ENCODE results near the gene KRTAP10-4.
"Not testable (repeated sequence)": the region's sequence is repeated elsewhere in the genome, so short reads cannot be mapped to it uniquely, and the experiment has no call there.

Gene KRTAP10-4

GRCh38 chr21:44558329-44558675, 15.2 kb upstream of the KRTAP10-4 start:
- not testable (repeated sequence) for DNase-seq (ENCODE audit: low spot score)

- DNase-seq (ENCODE audit: low spot score), result no peak
These were observed 14.8 kb upstream of the KRTAP10-4 start, which contains the start of gene KRTAP10-3 for GRCh38 chr21:44558695-44559094. Gene KRTAP10-3, minus strand, starts transcription at chr21:44558795. Its CDS starts 80 bp downstream, at chr21:44558715.

DNA sequence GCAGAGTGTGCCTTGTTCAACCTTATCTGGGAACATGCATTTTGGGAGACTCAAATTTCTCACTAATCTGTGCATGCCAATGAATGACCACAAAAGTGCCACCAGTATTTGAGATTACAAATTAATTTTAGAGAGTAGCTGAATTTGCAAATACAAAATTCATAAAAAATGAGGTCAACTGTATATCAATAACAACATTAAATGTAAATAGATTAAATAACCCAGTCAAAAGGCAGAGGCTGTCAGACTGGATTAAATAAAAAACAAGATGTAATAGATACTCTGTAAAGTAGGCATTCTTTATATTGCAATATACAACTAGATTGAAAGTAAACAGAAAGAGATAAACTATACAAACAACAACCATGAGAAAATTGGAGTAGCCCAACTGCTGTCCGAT, 9.4 kb upstream of the KRTAP10-4 start:
- DNase-seq (ENCODE audit: low spot score), result no peak

DNA sequence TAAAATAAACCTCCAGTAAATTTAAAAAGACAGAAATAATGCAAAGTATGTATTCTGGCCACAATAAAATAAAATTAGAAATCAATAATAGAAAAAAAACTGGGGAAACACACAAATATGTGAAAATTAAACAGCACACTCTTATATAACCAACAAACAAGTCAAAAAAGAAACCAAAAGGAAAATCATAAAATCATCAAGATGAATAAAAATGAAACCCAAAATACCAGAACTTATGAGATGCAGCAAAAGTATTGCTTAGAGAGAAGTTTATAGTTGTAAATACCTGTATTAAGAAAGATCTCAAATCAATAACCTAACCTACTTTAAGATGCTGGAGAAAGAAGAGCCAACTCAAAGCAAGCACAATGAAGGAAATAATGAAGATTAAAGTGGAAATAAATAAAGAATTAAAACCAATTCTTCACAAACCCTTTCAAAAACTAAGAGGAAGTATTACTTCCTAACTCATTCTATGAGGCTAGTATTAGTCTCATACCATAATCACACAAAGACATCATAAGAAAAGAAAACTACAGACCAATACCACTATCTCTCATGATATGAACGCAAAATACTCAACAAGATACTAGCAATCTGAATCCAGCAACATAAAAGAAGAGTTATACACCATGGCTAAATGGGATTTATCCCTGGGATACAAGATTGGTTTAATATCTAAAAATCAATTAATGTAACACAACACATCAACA, 8.5 kb upstream of the KRTAP10-4 start:
- DNase-seq (ENCODE audit: low spot score), result no peak

DNA sequence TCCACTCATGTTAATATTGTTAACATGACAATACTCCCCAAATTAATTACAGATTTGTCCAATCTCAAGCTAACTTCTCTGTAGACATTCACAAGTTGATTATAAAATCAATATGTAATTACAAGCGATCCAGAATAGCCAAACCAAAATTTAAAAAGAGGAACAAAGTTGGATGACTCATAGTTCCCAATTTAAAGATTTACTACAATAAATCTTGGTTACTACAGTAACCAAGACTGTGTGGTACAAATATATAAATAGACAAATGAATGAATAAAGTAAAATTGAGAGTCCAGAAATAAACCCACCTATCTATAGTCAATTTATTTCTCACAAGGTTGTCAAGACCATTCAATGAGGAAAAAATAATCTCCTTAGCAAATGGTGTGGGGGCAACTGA, 7.1 kb upstream of the KRTAP10-4 start:
- no peak for DNase-seq (ENCODE audit: low spot score)

GRCh38 chr21:44567481-44568171, 5.9 kb upstream of the KRTAP10-4 start:
- DNase-seq (ENCODE audit: low spot score), result no peak

DNA sequence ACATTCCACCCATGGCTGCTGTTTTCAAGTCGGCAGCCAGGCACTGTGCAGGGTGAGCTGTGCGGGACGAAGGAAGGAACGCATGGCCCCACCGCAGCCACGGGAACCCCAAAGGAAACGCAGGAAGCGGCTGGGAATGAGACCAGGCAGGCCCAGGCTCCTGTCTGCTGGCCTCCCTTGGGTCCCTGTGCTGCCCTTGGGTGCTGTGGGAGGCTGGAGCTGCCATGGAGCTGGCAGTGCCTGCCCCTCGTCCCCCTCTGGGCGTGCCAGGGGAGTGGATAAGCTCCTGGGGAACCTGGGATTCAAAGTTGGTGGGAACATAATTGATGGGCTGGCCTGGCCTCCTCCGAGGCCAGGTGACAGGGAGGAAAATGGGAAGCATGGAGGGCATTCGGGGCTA, 5.3 kb upstream of the KRTAP10-4 start:
- no peak for DNase-seq (ENCODE audit: low spot score)

GRCh38 chr21:44568667-44569556, 4.6 kb upstream of the KRTAP10-4 start:
- DNase-seq (ENCODE audit: low spot score), result no peak

DNA sequence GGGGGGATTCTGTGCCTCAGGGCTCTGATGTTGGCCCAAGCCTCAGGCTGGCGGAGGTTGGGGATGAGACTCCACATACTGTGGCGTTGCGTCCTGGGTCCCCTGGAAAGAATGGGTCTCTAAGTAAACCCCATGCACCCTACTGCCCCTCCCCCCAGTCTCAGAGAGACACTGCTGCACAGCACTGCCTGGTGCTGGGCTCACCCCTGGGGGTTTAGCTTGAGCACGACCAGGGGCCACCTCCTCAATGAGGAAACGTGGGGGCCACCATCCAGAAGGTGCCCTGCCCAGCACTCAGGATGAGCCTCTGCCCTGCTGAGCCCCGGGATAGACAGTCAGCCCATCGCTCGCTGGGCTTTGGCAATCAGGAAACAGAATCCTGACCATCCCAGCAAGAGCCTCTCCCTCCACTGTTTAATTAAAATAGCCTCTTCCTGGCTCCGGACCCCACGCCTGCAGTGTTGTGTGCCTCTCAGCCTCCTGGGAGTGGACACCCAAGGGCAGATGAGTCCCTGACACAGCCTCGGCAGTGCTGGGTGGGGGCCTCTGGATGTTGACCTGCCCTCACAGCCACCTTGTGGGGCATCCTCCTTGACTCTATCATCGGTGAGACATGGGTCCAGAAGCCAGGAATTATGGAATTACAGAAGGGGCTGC, 3.5 kb upstream of the KRTAP10-4 start:
- no peak for DNase-seq (ENCODE audit: low spot score)

- DNase-seq (ENCODE audit: low spot score), result no peak
These were observed 2.2 kb upstream of the KRTAP10-4 start for GRCh38 chr21:44571296-44571695.

DNA sequence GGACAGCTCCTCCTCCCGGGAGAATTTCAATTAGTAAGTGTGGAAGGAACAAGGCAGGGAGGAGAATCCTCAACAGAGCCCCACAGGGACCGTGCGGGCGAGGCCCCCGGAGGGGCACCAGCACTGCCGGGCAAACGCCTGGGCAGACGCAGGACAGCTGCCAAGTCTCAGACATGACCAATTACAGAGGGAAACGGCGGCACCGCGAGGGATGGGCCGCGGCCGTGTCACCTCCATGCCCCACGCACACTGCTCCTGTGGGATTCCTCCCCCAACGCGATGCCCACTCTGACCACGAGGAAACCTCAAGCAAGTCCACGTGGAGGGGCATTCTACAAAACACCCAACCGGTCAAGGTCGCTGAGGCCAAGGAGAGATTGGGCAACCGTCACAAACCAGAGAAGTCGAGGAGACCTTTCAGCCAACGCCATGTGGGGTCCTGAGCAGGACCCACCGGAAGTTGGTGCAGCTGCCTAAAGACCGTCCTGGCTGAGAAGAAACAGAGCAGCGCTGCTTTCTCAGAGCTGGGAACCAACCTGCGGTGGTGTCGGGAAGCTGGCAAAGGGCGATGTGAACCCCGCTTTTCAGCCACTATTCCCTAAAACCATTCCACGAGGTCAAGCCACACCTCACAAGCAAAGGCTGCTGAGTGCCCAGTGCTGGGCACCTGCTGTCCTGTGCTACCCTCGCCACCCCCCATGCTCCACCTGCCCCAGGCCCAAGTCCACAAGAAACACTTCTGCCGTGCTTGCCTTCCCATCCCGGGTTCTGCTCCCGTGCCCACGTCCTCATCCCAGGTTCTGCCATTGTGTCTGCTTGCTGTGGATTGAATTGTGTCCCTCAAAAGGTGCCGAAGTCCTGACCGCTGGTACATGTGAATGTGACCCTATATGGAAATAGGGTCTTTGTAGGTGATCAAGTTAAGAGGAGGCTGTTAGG, 1.4 kb upstream of the KRTAP10-4 start:
- DNase-seq (ENCODE audit: low spot score), result no peak

GRCh38 chr21:44572959-44573583, 458 bp upstream of the KRTAP10-4 start:
- peak; percentile 23 for DNase-seq (ENCODE audit: low spot score)

DNA sequence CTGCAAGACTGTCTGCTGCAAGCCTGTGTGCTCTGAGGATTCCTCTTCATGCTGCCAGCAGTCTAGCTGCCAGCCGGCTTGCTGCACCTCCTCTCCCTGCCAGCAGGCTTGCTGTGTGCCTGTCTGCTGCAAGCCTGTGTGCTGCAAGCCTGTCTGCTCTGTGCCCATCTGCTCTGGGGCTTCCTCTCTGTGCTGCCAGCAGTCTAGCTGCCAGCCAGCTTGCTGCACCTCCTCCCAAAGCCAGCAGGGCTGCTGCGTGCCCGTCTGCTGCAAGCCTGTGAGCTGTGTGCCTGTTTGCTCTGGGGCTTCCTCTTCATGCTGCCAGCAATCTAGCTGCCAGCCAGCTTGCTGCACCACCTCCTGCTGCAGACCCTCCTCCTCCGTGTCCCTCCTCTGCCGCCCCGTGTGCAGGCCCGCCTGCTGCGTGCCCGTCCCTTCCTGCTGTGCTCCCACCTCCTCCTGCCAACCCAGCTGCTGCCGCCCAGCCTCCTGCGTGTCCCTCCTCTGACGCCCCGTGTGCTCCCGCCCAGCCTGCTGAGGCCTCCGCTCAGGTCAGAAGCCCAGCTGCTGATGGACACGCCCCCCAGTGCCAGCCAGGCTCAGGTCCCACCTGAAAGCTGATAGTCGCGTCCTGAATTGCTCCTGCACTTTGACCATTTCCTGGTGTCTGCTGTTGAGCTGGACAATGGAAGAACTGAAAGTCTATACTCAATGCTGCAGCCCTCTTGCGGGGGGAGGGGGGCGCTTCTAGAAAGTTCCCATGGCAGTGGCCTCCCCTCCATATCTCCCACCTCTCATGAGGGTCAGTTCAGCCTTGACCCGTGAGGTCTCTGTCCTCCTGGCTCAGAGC, 1.2 kb downstream of the KRTAP10-4 start:
- DNase-seq (ENCODE audit: low spot score), result peak; percentile 50

GRCh38 chr21:44575307-44576024, 1.9 kb downstream of the KRTAP10-4 start:
- no peak for DNase-seq (ENCODE audit: low spot score)

DNA sequence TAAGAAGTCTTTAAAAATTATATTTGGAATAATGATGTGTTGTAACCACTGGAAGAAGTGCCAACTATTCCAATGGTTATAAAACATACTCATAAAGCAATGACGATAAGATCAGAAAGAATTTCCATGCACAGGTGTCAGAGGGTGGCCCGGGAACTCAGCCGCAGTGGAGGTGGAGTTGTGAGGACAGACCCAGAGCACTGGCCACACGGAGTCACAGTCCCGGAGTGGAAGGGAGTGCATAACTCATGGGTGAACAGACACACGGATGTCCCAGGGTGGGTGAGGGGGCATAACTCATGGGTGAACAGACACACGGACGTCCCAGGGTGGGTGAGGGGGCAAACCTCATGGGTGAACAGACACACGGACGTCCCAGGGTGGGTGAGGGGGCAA, 2.5 kb downstream of the KRTAP10-4 start:
- DNase-seq (ENCODE audit: low spot score), result no peak

GRCh38 chr21:44578371-44579055, 5.0 kb downstream of the KRTAP10-4 start:
- DNase-seq (ENCODE audit: low spot score), result no peak

DNA sequence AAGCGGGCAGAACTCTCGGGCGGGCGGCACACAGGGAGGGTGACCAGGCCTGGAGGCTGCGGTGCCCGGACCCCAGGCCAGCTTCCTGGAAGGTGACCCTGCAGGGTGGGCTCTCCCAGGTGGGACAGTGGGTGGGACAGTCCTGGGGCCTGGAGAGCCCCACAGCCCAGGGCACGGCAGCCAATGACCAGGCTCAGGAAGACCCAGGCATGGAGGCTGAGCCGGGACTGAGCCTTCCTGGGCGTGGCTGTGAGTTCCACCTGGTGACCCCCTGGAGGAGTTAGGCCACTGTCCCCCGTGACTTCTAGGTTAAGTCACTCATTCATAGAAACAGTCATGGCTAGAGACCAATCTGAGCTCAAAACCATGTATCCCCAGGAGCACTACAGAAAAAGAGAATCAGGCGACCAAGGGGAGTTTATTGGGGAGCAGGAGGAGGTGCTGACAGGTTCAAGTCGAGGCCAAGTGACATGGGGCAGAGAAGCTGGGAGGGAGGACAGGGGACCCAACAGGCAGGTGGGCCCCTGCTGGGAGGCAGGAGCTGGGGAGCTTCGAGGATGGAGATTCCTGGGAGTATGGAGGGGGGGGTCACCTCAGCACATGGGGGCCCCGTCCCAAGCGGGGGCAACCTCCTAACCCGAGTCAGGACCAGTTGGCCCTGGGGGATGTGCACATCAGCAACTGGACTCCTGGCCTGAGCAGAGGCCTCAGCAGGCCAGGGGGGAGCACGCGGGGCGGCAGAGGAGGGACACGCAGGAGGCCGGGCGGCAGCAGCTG, 5.7 kb downstream of the KRTAP10-4 start:
- DNase-seq (ENCODE audit: low spot score), result no peak

GRCh38 chr21:44579833-44580144, 6.3 kb downstream of the KRTAP10-4 start:
- DNase-seq (ENCODE audit: low spot score), result no peak
